H9 (cell line): ENCODE data around the gene MEI4. TPM values are rescaled to one million over a fixed set of nuclear protein-coding genes. Genes with fewer than 3 reads are reported as not detected.

Experiments used
- DNase-seq: peaks from one replicate; pipeline ENCODE4 v3.0.0-alpha.2; 2017
- H2AFZ ChIP-seq: one replicate; pipeline ENCODE4 v1.6.1; 2013; ENCODE audit warnings: mild to moderate bottlenecking, low read length, control low read depth, moderate library complexity
- H2AK5ac ChIP-seq: 2 replicates; pipeline ENCODE4 v1.6.1; 2013; ENCODE audit warnings: low read length, control low read depth, mixed read lengths; ENCODE audit not compliant: insufficient read length
- H2BK120ac ChIP-seq: one replicate; pipeline ENCODE4 v1.6.1; 2013; ENCODE audit warnings: low read depth, mild to moderate bottlenecking, low read length, control low read depth, inconsistent platforms; ENCODE audit not compliant: poor library complexity, severe bottlenecking
- H2BK12ac ChIP-seq: 2 replicates; pipeline ENCODE4 v1.6.1; 2013; ENCODE audit warnings: low read length, control low read depth, mixed read lengths, low read depth; ENCODE audit not compliant: insufficient read length
- H2BK15ac ChIP-seq: 2 replicates; pipeline ENCODE4 v1.6.1; 2013; ENCODE audit warnings: low read depth, low read length, control low read depth
- H2BK20ac ChIP-seq: one replicate; pipeline ENCODE4 v1.6.1; 2013; ENCODE audit warnings: low read depth, mild to moderate bottlenecking, low read length, control low read depth, inconsistent platforms; ENCODE audit not compliant: poor library complexity, severe bottlenecking
- H2BK5ac ChIP-seq: 2 replicates; pipeline ENCODE4 v1.6.1; 2013; ENCODE audit warnings: low read length, control low read depth, mixed read lengths; ENCODE audit not compliant: insufficient read length
- H3K14ac ChIP-seq: 2 replicates; pipeline ENCODE4 v1.6.1; 2013; ENCODE audit warnings: low read length, control low read depth; ENCODE audit not compliant: insufficient read depth
- H3K18ac ChIP-seq: 2 replicates; pipeline ENCODE4 v1.6.1; 2013; ENCODE audit warnings: low read depth, mild to moderate bottlenecking, mixed read lengths, low read length, control low read depth; ENCODE audit not compliant: insufficient read length
- H3K23ac ChIP-seq: 2 replicates; pipeline ENCODE4 v1.6.1; 2013; ENCODE audit warnings: low read length, control low read depth, mixed read lengths, low read depth; ENCODE audit not compliant: insufficient read length
- H3K23me2 ChIP-seq: 2 replicates; pipeline ENCODE4 v1.6.1; 2013; ENCODE audit warnings: low read depth, mild to moderate bottlenecking, mixed read lengths, low read length, control low read depth; ENCODE audit not compliant: insufficient read length, poor library complexity, severe bottlenecking
- H3K27ac ChIP-seq: 2 replicates; pipeline ENCODE4 v1.5.1; 2013; ENCODE audit warnings: low read length, control low read depth, mixed read lengths, low read depth; ENCODE audit not compliant: insufficient read length
- H3K27me3 ChIP-seq: 2 replicates; pipeline ENCODE4 v1.6.1; 2013; ENCODE audit warnings: low read length, control low read depth, inconsistent platforms; ENCODE audit not compliant: insufficient read depth
- H3K4ac ChIP-seq: 2 replicates; pipeline ENCODE4 v1.6.1; 2013; ENCODE audit warnings: low read depth, mild to moderate bottlenecking, control low read depth, inconsistent platforms, low read length, moderate library complexity
- H3K4me1 ChIP-seq: 2 replicates; pipeline ENCODE4 v1.6.1; 2013; ENCODE audit warnings: low read length, control low read depth, inconsistent platforms; ENCODE audit not compliant: insufficient read depth
- H3K4me2 ChIP-seq: 2 replicates; pipeline ENCODE4 v1.6.1; 2013; ENCODE audit warnings: low read length, control low read depth, mixed read lengths; ENCODE audit not compliant: insufficient read length, insufficient read depth
- H3K56ac ChIP-seq: 2 replicates; pipeline ENCODE4 v1.6.1; 2013; ENCODE audit warnings: low read depth, mild to moderate bottlenecking, mixed read lengths, low read length, control low read depth; ENCODE audit not compliant: insufficient read length
- H3K79me1 ChIP-seq: 2 replicates; pipeline ENCODE4 v1.6.1; 2013; ENCODE audit warnings: low read depth, mild to moderate bottlenecking, moderate library complexity, low read length, control low read depth, inconsistent platforms; ENCODE audit not compliant: insufficient read depth, poor library complexity, severe bottlenecking
- H3K79me2 ChIP-seq: 2 replicates; pipeline ENCODE4 v1.6.1; 2013; ENCODE audit warnings: low read length, control low read depth, inconsistent platforms; ENCODE audit not compliant: insufficient read depth
- H3K9ac ChIP-seq: 2 replicates; pipeline ENCODE4 v1.6.1; 2013; ENCODE audit warnings: low read length, control low read depth, mixed read lengths; ENCODE audit not compliant: insufficient read length; ENCODE audit errors: extremely low read depth
- H3K9me3 ChIP-seq: one replicate; pipeline ENCODE4 v1.6.1; 2013; ENCODE audit warnings: low read depth, low read length, inconsistent platforms; ENCODE audit not compliant: control insufficient read depth
- H3T11ph ChIP-seq: one replicate; pipeline ENCODE4 v1.6.1; 2013; ENCODE audit warnings: mild to moderate bottlenecking, low read length, control low read depth, inconsistent platforms
- H4K20me1 ChIP-seq: one replicate; pipeline ENCODE4 v1.6.1; 2013; ENCODE audit not compliant: control insufficient read depth, insufficient read length, insufficient read depth
- H4K5ac ChIP-seq: 2 replicates; pipeline ENCODE4 v1.6.1; 2013; ENCODE audit warnings: low read depth, mild to moderate bottlenecking, mixed read lengths, low read length, control low read depth; ENCODE audit not compliant: insufficient read length
- H4K8ac ChIP-seq: replicated peaks from 2 replicates; pipeline ENCODE4 v1.6.1; 2013; ENCODE audit warnings: low read length, control low read depth, mixed read lengths, low read depth; ENCODE audit not compliant: insufficient read length
- H4K91ac ChIP-seq: 2 replicates; pipeline ENCODE4 v1.6.1; 2013; ENCODE audit warnings: low read depth, mild to moderate bottlenecking, moderate library complexity, mixed read lengths, low read length, control low read depth; ENCODE audit not compliant: insufficient read length
- H3K27ac Mint-ChIP-seq, 3 experiments: 2 replicates in 2 of 3; 3 replicates in 1 of 3; pipeline ENCODE4 v1.8.0; 2020 to 2021; ENCODE audit warnings: mixed read lengths in 3 of 3, mild to moderate bottlenecking in 1 of 3, moderate library complexity in 1 of 3
- H3K27me3 Mint-ChIP-seq: 2 replicates; pipeline ENCODE4 v1.8.0; 2021; ENCODE audit warnings: low read depth, mild to moderate bottlenecking, moderate library complexity, mixed read lengths
- H3K36me3 Mint-ChIP-seq, 3 experiments: 2 replicates in 2 of 3; 3 replicates in 1 of 3; pipeline ENCODE4 v1.8.0; 2020 to 2021; ENCODE audit warnings: low read depth in 3 of 3, mixed read lengths in 3 of 3; ENCODE audit not compliant: insufficient read depth in 1 of 3
- H3K4me1 Mint-ChIP-seq, 2 experiments: 2 replicates each; pipeline ENCODE4 v1.8.0; 2020; ENCODE audit warnings: mixed read lengths in 2 of 2
- H3K4me3 Mint-ChIP-seq, 2 experiments: 2 replicates in 1 of 2; 3 replicates in 1 of 2; pipeline ENCODE4 v1.8.0; 2020 to 2021; ENCODE audit warnings: mild to moderate bottlenecking in 2 of 2, mixed read lengths in 2 of 2, moderate library complexity in 1 of 2
- H3K9me3 Mint-ChIP-seq, 2 experiments: 2 replicates in 1 of 2; 3 replicates in 1 of 2; pipeline ENCODE4 v1.8.0; 2020; ENCODE audit warnings: mild to moderate bottlenecking in 2 of 2, mixed read lengths in 2 of 2, moderate library complexity in 1 of 2
- WGBS: extraction: QIAGEN DNeasy Blood & Tissue Kit; methylation state at CpG from one replicate; pipeline ENCODE4 v1.1.7; 2013; ENCODE audit warnings: missing lambda C conversion rate, low lambda C conversion rate, mixed read lengths; ENCODE audit not compliant: insufficient read length; ENCODE audit errors: extremely low coverage; 5-methylcytosine and 5-hydroxymethylcytosine counted together
- total RNA-seq: library from RNA; stranded (reverse); gene quantifications from 2 replicates; pipeline ENCODE4 v1.2.1, GENCODE V29; 2021
- TF ChIP-seq, protein P1 (sequence below): fragments of 200-600 bp; sonication (generic); conservative IDR thresholded peaks from 3 replicates; pipeline ENCODE4 v1.8.0; 2021; ENCODE audit warnings: antibody characterized with exemption, mild to moderate bottlenecking

MEI4 gene
- total RNA-seq, 1 experiment from 2014 or later, result 0.55 TPM

DNA sequence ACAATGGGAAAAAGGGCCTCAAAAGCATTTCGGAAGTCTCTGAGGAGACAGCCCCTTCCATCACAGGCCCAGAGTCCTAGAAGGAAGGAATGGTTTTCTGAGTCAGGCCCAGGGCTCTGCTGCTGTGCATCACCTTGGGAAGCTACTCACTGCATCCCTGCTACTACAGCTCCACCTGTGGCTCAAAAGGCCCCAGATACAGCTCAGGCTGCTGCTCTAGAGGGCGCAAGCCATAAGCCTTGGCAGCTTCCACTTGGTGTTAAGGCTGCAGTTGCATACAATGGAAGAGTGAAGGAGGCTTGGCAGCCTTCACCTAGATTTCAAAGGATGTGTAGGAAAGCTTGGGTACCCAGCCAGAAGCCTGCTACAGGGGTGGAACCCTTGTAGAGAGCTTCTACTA lies 54.8 kb downstream of the MEI4 start:
- H3K4me3 Mint-ChIP-seq, result no peak overlapping the region
- H3K36me3 Mint-ChIP-seq, result peaks cover 4 to 11% (median 4%) of the 10 kb centered on the region in 3 experiments
- H2AFZ ChIP-seq, result no peak overlapping the region
- no peak overlapping the region for H3K27ac ChIP-seq
- H3K9me3 ChIP-seq, result peaks cover 10% of the 10 kb centered on the region
- H3K27me3 ChIP-seq, result no peaks in the 10 kb centered on the region
- WGBS, result no CpG with 5 or more reads among the region's 2 CpGs
- no peak overlapping the region; the same call in 1 of the 2 replicates for H3K14ac ChIP-seq
- no peak overlapping the region for H3K56ac ChIP-seq
- no peak overlapping the region for H2BK15ac ChIP-seq
- no peak overlapping the region for H2BK20ac ChIP-seq
- no peak overlapping the region for H3K9ac ChIP-seq
- no peak overlapping the region for H4K8ac ChIP-seq
- no peak overlapping the region for H4K91ac ChIP-seq
- H3K4ac ChIP-seq, result no peak overlapping the region
- no peak overlapping the region for H2AK5ac ChIP-seq
- DNase-seq, result peak; percentile 50
- H3K23me2 ChIP-seq, result no peaks in the 10 kb centered on the region
- H2BK120ac ChIP-seq, result no peak overlapping the region
- H3K79me2 ChIP-seq, result no peaks in the 10 kb centered on the region
- TF ChIP-seq, protein P1, sequence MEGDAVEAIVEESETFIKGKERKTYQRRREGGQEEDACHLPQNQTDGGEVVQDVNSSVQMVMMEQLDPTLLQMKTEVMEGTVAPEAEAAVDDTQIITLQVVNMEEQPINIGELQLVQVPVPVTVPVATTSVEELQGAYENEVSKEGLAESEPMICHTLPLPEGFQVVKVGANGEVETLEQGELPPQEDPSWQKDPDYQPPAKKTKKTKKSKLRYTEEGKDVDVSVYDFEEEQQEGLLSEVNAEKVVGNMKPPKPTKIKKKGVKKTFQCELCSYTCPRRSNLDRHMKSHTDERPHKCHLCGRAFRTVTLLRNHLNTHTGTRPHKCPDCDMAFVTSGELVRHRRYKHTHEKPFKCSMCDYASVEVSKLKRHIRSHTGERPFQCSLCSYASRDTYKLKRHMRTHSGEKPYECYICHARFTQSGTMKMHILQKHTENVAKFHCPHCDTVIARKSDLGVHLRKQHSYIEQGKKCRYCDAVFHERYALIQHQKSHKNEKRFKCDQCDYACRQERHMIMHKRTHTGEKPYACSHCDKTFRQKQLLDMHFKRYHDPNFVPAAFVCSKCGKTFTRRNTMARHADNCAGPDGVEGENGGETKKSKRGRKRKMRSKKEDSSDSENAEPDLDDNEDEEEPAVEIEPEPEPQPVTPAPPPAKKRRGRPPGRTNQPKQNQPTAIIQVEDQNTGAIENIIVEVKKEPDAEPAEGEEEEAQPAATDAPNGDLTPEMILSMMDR, result peak; percentile 35; the same call in 1 of the 3 replicates
- H3K79me1 ChIP-seq, result no peaks in the 10 kb centered on the region
- H2BK5ac ChIP-seq, result no peak overlapping the region
- no peaks in the 10 kb centered on the region; the same call in 1 of the 2 replicates for H3K4me1 ChIP-seq
- no peak overlapping the region for H4K5ac ChIP-seq
- peaks cover 11% of the 10 kb centered on the region in 2 experiments; a peak in 4 of 5 replicates for H3K9me3 Mint-ChIP-seq
- H3K23ac ChIP-seq, result no peak overlapping the region
- no peaks in the 10 kb centered on the region for H3K27me3 Mint-ChIP-seq
- no peak overlapping the region for H3K18ac ChIP-seq
- H4K20me1 ChIP-seq, result no peaks in the 10 kb centered on the region
- no peak overlapping the region for H3T11ph ChIP-seq
- H3K27ac Mint-ChIP-seq, result no peak overlapping the region
- H3K4me1 Mint-ChIP-seq, result peaks cover 18 to 21% of the 10 kb centered on the region in 2 experiments
- no peak overlapping the region for H3K4me2 ChIP-seq
- H2BK12ac ChIP-seq, result no peak overlapping the region
